Loucy (cell line): ENCODE results near the gene NF1.

Experiments used
- H2AFZ ChIP-seq: fragments of 200-600 bp; sonication (generic); 2 replicates; pipeline ENCODE4 v1.6.0; 2016; ENCODE audit warnings: antibody characterized with exemption, mild to moderate bottlenecking, low read length, moderate library complexity
- H3F3A ChIP-seq: fragments of 200-600 bp; 2 replicates; pipeline ENCODE4 v1.6.0; 2016; ENCODE audit warnings: antibody characterized with exemption, low read depth, mild to moderate bottlenecking
- H3K27me3 ChIP-seq: fragments of 200-600 bp; sonication (generic); 2 replicates; pipeline ENCODE4 v1.6.1; 2014; ENCODE audit warnings: low read length, mild to moderate bottlenecking; ENCODE audit not compliant: insufficient read depth, poor library complexity, severe bottlenecking
- H3K36me3 ChIP-seq: fragments of 200-600 bp; sonication (generic); 2 replicates; pipeline ENCODE4 v1.6.1; 2016; ENCODE audit warnings: low read length; ENCODE audit not compliant: insufficient read depth
- H3K4me1 ChIP-seq: fragments of 200-600 bp; sonication (generic); 2 replicates; pipeline ENCODE4 v1.5.1; 2014; ENCODE audit warnings: low read length, mild to moderate bottlenecking; ENCODE audit not compliant: insufficient read depth, poor library complexity, severe bottlenecking
- H3K4me2 ChIP-seq: fragments of 200-600 bp; sonication (generic); 2 replicates; pipeline ENCODE4 v1.6.0; 2014; ENCODE audit warnings: antibody characterized with exemption, low read length, low read depth, mild to moderate bottlenecking; ENCODE audit not compliant: poor library complexity, severe bottlenecking
- H3K4me3 ChIP-seq: fragments of 200-600 bp; sonication (generic); 2 replicates; pipeline ENCODE4 v1.5.1; 2014; ENCODE audit warnings: low read length, mild to moderate bottlenecking, mixed read lengths; ENCODE audit not compliant: poor library complexity, severe bottlenecking
- H3K79me2 ChIP-seq: fragments of 200-600 bp; sonication (generic); 2 replicates; pipeline ENCODE4 v1.6.1; 2014; ENCODE audit warnings: low read length; ENCODE audit not compliant: insufficient read depth
- H3K9ac ChIP-seq: fragments of 200-600 bp; sonication (generic); 2 replicates; pipeline ENCODE4 v1.6.0; 2014; ENCODE audit warnings: mild to moderate bottlenecking, low read depth, low read length, moderate library complexity; ENCODE audit not compliant: poor library complexity, severe bottlenecking
- H3K9me2 ChIP-seq: fragments of 200-600 bp; sonication (generic); replicated peaks from 2 replicates; pipeline ENCODE4 v1.6.1; 2016; ENCODE audit warnings: low read depth, low read length, mixed read lengths
- H3K9me3 ChIP-seq: fragments of 200-600 bp; sonication (generic); 2 replicates; pipeline ENCODE4 v1.6.1; 2014; ENCODE audit warnings: mild to moderate bottlenecking, antibody characterized with exemption, low read length, low read depth; ENCODE audit not compliant: insufficient read depth
- H4K20me1 ChIP-seq: fragments of 200-600 bp; sonication (generic); 2 replicates; pipeline ENCODE4 v1.6.0; 2014; ENCODE audit warnings: antibody characterized with exemption, low read length, mild to moderate bottlenecking; ENCODE audit not compliant: insufficient read depth, poor library complexity, severe bottlenecking
- EZH2phosphoT487 ChIP-seq: fragments of 200-600 bp; IDR thresholded peaks from 2 replicates; pipeline ENCODE4 v1.6.1; 2018; ENCODE audit warnings: antibody characterized with exemption, mild to moderate bottlenecking, moderate library complexity, borderline replicate concordance
- TF ChIP-seq, protein P1 (sequence below): fragments of 200-600 bp; sonication (generic); conservative IDR thresholded peaks from 2 replicates; pipeline ENCODE4 v1.5.1; 2014; ENCODE audit warnings: mild to moderate bottlenecking, antibody characterized with exemption, low read length

Gene NF1

DNA sequence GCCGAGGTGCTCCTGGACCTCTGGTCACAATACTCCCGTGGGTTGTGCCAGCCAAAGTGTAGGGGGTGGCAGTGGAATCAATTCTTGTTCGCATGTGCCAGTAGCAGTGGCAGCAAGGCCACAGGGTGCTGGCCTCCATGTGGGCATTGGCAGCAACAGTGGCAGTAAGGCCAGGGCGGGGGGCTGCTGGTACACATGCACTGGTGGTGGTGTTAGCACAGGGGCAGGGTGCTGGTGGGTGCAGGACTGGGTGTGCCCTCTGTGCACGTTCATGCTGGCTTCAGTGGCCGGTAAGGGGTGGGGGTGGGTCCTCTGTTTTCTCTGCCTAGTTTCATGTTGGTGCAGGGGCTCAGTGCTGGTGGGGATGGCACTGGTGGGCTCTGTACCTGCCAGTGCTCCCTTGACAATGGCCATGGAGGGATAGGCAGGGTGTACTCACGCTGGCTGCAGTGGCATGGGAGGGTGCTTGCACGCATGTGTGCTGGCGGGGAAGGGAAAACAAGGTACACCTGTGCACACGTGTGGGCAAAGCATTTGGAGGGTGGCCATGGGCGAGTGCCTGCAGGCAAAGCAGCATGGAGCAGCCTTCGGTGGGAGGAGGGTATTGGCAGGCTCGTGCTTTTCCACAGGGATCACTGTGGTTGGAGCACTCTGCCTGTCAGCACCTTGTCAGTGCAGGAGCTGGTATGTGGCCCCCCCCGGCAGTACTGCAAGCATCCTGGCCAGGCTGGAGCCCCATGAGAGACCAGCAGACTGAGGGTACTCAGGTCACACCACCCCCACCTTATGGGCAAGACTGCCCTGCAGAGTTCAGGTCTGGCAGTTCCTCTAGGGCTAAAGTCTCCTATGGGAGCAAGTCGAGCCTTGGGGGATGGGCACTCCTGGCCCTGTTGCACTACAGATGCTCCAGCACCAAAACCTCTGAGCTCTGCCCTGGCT, 35.8 kb downstream of the NF1 start:
- no peaks in the 10 kb centered on the region for H3K9me3 ChIP-seq
- H3K79me2 ChIP-seq = peaks cover 70% of the 10 kb centered on the region
- H3K4me2 ChIP-seq = no peak overlapping the region
- no peak overlapping the region for H2AFZ ChIP-seq
- no peak overlapping the region for H3K4me3 ChIP-seq
- TF ChIP-seq EZH2phosphoT487 = no peak
- TF ChIP-seq, protein P1, sequence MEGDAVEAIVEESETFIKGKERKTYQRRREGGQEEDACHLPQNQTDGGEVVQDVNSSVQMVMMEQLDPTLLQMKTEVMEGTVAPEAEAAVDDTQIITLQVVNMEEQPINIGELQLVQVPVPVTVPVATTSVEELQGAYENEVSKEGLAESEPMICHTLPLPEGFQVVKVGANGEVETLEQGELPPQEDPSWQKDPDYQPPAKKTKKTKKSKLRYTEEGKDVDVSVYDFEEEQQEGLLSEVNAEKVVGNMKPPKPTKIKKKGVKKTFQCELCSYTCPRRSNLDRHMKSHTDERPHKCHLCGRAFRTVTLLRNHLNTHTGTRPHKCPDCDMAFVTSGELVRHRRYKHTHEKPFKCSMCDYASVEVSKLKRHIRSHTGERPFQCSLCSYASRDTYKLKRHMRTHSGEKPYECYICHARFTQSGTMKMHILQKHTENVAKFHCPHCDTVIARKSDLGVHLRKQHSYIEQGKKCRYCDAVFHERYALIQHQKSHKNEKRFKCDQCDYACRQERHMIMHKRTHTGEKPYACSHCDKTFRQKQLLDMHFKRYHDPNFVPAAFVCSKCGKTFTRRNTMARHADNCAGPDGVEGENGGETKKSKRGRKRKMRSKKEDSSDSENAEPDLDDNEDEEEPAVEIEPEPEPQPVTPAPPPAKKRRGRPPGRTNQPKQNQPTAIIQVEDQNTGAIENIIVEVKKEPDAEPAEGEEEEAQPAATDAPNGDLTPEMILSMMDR = no peak
- H3K36me3 ChIP-seq = no peaks in the 10 kb centered on the region
- H3F3A ChIP-seq = no peaks in the 10 kb centered on the region
- no peaks in the 10 kb centered on the region for H3K27me3 ChIP-seq
- peaks cover 3% of the 10 kb centered on the region for H4K20me1 ChIP-seq
- H3K9me2 ChIP-seq = no peaks in the 10 kb centered on the region
- no peak overlapping the region for H3K9ac ChIP-seq
- H3K4me1 ChIP-seq = no peaks in the 10 kb centered on the region

DNA sequence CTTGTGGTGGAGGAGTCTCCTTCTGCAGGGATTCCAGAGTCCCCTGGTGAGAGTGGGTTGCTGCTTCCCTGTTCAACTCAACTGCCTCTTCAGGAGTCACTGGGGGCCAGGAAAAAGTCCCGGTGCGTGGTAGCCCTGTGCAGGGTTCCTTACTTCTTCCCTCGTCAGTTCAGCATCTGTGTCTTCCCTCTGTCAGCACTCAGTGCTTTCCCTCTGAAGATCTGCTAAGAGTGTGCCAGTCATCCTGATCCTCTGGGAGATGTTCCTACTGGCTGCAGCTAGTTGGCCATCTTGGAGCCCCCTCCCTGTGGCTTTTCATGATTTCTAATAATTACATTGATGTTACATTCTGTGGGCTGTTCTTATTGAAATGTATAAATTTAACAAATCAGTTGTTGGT, 36.5 kb downstream of the NF1 start:
- Histone ChIP-seq H3K4me1 (no peaks in the 10 kb centered on the region), H4K20me1 (peaks cover 2% of the 10 kb centered on the region), H3K4me3 (no peak overlapping the region), H3F3A (no peaks in the 10 kb centered on the region), H3K36me3 (0 out of 2 replicates have a peak, but pooled peaks cover under 1% of the 10 kb centered on the region), H3K9me2 (no peaks in the 10 kb centered on the region), H3K4me2 (no peak overlapping the region), H2AFZ (no peak overlapping the region), H3K79me2 (peaks cover 64% of the 10 kb centered on the region), H3K9ac (no peak overlapping the region), H3K9me3 (no peaks in the 10 kb centered on the region), H3K27me3 (no peaks in the 10 kb centered on the region)
- TF ChIP-seq, protein P1 = no peak
- TF ChIP-seq EZH2phosphoT487 = no peak

DNA sequence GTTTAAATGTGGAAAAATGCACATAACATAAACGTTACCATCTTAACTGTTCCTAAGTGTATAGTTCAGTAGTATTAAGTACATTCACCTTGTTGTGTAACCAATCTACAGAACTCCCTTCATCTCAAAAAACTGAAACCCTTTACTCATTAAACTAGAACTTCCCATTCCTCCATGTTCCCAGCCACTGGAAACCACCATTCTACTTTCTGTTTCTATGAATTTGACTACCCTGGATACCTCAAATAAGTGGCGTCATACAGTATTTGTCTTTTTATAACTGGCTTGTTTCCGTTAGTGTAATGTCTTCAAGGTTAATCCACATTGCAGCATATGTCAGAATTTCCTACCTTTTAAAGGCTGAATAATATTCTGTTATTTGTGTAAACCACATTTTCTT, 38.2 kb downstream of the NF1 start:
- no peaks in the 10 kb centered on the region for H3F3A ChIP-seq

More for the DNA sequence above, 38.2 kb downstream of the NF1 start:
- H3K9ac ChIP-seq = no peak overlapping the region
- no peaks in the 10 kb centered on the region for H3K9me3 ChIP-seq
- H4K20me1 ChIP-seq = no peaks in the 10 kb centered on the region
- no peaks in the 10 kb centered on the region for H3K4me1 ChIP-seq
- H3K27me3 ChIP-seq = no peaks in the 10 kb centered on the region
- H3K36me3 ChIP-seq = 0 out of 2 replicates have a peak, but pooled peaks cover 2% of the 10 kb centered on the region
- no peak overlapping the region for H2AFZ ChIP-seq
- peaks cover 56% of the 10 kb centered on the region for H3K79me2 ChIP-seq
- H3K4me2 ChIP-seq = no peak overlapping the region
- no peak for TF ChIP-seq EZH2phosphoT487
- TF ChIP-seq, protein P1 = no peak
- no peaks in the 10 kb centered on the region for H3K9me2 ChIP-seq
- no peak overlapping the region for H3K4me3 ChIP-seq
